ENCODE measurements around the gene STX10.

Gene STX10

DNA sequence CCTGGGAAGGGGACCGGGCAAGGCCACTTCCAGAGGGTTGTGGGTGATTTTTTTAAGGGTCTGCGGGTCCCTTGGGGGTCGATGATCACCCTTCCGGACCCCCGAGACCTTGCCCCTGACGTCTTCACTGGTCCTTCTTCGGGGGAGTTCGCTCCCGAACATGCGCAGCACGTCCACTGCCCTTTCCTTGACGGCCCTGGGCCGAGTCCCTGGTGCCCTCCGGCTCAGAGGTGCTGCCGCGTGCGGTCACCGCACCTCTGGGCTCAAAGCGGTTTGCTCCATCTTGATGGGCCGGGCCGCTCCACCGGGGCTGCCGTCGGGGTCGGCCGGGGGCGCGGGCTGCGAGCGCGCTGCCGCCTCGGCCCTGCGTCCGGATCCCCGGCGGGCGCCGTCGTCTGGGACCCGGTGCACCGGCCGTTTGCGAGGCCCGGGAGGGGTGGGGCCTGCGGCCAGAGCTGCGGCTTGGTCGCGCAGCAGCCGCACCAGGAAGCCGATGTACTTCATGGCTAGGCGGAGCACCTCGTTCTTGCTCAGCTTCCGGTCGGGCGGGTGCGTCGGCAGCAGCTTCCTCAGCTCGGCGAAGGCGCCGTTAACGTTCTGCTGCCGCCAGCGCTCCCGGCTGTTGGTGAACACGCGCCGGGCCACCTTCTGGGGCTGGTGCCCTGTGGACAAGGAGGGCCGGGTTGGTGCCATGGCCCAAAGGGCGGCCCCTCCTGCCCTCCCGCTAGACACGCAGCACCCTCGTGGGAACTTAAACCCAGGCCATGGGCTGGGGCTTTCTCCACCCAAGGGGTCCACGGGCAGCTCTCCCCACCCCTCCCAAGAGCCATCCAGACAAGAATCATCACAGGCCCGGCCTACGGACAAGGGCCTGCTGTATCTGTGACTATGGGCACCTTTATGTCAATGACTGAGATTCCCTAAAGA lies 50.8 kb downstream of the STX10 start:
- peak; percentile 85 for DNase-seq

DNA sequence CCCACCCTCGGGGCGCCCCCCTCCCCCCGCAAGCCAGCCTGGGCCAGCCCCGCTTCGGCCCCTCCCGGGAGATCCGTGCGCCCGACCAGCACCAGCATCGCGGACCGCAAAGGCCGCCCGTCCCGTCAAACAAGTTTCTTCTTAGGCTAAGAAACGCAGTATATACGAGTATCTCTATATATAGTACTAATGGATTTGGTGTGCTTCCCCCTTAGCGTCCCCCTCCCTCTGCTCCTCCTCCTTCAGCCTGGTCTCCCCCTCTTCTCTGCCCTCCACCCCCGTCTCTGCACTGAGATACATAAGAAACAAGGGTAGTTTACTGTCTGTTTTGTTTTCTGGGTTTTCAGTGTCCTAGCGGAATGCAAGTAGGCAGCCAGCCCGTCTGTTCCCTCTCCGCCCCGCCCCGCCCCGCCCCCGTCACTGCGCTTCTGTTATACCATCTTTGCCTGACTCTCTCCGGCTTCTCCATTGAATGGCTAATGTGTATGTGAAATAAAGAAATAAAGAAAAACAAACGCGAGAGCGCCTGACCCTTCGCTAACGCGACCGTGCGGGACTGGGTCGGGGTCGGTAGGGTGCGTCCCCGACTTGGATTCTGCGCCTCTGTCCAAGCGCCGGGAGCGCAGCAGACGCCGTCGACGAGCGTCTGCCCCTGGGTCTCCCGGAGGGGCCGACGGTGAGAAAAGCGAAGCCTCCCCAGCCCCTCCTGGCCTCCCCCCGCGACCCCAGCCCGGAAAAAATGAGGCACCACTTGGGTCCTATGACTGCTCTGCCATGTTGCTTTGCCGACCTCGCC lies 51.7 kb downstream of the STX10 start:
- DNase-seq, result peak; percentile 74

DNA sequence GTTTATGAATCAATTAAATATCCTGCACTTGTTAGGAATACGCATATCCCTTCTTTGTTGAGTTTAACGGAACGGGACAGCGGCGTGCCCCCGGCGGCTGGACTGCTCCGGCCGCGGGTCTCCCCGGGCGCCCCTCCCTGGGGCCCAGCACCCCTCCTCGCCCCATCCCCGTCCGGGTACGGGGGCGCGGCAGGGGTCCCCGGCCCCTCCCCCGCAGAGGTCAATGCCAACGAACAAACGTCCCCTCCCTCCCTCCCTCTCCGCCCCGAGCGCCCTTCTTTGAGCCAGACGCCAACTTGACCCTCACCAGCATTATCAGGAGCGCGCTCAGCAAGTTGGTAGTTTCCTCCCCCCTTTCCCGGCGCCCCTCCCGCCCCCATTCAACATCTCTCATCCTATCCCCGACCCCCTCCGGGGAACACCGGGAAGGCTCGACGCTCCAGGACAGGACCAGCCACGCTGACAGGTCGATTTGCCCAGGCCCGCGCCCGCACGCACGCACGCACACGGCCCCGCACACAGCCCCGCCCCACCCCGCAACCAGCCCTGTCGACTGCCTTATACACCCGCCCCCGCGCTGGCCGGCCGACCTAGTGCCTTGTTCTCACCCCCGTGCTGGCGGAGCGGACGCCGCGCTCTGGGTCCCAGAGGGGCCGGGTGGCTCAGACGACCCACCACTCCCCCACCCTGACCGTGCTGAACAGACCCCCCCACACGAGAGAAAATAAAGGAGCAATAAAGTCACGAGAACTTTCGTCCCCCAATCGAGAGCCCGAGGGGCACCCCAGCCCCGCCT lies 52.5 kb downstream of the STX10 start:
- DNase-seq, result peak; percentile 71

DNA sequence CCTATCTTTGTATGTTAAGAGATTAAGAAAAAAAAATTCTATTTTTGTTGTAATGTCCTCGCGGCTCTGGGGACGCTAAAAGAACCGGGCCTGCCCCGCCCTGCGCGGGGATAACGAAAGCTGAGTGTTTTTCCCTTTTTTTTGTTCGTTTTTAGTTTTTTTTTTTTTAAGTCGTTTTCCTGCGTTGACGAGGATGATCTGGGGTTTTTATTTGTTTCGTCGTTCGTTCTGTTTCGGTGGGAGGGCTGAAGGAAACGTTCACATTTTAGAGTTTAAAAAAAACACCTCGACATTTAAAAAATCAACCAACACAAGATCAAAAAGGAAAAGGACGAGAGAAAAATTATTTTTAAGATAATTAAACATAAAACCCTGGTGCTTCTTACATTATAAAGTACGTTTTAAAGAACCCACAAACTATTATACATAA lies 53.1 kb downstream of the STX10 start:
- no peak for DNase-seq

DNA sequence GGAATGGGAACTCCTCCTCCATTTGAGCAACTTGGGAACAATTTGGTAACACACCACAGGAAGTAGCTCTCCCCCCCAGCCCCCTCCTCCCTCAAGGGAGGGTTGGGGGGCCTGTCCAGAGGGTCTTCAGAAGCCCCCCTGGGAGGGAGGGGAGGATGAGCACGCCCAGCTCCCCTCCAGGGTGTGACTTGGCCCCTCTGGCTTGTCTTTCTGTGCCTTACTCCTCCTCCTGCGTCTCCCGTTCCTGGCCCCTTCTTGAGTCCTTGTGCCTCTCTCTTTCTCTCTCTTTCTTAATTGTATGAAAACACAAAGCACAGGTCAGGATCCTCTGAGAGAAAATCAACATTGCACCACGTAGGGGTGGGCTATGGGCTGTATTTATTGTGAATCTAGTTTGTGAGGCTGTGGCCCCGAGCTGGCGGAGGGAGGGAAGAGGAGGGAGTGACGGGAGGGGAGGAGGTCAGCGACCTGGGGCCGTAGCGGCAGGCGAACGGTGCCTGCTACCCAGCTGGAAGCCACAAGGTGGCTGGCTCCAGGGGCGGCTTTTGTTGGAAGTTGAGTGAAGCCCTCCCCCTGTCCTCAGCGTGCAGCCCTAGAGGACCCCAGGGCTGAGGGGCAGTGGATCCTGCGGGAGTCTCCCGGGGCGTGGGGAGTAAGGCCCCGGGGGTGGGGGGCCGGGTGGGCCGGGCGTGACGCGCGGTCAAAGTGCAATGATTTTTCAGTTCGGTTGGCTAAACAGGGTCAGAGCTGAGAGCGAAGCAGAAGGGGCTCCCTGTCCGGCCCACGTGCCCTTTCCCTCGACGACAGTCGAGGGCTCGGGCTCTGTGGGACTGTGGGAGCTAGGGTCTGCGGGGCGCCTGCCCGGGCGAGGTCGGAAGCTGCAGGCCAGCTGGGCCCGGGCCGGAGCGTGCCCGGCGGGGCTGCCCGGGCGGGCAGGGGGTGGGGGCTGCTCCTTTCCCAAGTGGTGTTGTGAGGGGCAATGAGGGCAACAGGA lies 53.9 kb downstream of the STX10 start:
- peak; percentile 56 for DNase-seq

DNA sequence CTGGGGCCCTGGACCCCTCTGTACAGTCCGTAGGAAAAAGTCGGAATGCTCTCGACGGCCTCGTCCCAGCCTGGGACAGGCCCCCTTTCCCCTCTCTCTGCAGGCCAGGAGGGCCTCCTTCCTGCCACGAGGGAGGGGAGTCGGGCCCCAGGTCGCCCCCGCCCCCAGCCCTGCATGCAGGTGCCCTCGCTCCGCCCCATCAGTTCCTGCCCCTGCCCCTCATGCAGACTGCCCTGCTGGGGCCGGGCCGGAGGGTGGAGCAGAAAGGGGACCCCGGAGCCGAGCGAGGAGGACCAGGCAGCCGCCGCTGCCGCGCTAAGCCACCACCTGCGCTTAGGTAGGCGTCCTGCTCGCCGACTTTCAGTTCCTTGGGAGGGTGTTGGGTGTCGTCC lies 54.8 kb downstream of the STX10 start:
- no peak for DNase-seq

DNA sequence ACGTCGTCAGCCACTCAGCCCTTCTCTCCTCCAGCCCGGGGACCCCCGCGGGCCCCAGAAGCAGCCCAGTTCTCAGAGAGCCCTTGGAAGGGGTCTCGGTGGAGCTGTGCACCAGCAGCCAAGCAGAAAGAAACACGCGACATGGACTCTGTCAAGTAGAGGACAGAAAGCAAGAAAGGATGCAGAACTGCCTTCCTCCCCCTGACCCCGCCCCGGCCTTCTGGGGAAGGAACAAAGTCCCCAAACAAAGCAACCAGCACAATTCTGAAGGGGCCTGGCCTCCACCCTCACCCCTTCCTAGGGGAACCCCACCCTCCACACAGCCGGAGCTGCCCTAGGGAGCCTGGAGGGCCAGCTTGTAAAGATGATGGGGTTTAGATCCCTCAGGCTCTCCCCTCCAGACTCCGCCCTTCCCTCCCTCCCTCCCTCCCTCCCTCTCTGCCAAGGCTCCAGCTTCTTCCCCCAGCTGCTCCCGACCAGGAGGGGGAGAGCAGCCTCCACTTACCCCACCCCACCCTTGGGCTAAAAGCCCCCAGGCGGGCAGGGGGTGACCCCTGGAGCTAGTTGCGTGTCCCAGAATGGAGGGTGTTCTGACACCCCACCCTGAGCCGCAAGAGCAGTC lies 55.3 kb downstream of the STX10 start:
- no peak for DNase-seq

DNA sequence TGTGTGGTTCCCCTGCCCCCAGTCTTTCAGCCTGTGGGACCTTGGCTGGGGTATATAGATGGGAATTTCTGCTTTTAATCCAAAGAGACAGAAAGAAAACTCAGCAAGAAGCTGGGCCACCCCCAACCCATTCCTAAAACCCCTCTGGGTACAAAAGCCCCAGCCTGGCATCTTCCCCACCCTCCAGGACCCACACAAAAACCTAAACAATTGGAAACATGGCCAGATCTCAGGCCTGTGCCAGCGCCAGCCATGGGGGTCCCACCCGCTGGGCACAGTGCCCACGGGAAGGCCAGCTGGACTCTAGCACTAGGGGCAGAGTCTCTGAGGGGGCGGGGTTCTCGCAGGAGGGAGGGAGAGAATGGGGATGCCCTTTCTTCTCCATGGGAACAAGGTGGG lies 56.1 kb downstream of the STX10 start:
- DNase-seq, result no peak

Measured in GF-D8 (cell line).